H1 (cell line): ENCODE results near the gene NHSL2. TPM values are rescaled to one million over a fixed set of nuclear protein-coding genes. Genes with fewer than 3 reads are reported as not detected.

Experiments used
- ATF3 ChIP-seq: IDR thresholded peaks from 2 replicates; pipeline ENCODE4 v1.6.1; 2011; ENCODE audit warnings: low read depth, mild to moderate bottlenecking, low read length; ENCODE audit not compliant: insufficient read depth
- BACH1 ChIP-seq: IDR thresholded peaks from 2 replicates; pipeline ENCODE4 v1.6.1; 2012; ENCODE audit warnings: low read length, improper control_type of control experiment
- CHD2 ChIP-seq: IDR thresholded peaks from 2 replicates; pipeline ENCODE4 v1.6.1; 2012; ENCODE audit warnings: low read length, improper control_type of control experiment
- CHD7 ChIP-seq: fragments of 300-600 bp; sonication (generic); IDR thresholded peaks from 2 replicates; pipeline ENCODE4 v1.7.1; 2012; ENCODE audit warnings: low read length, moderate library complexity, mild to moderate bottlenecking, inconsistent platforms; ENCODE audit not compliant: insufficient replicate concordance
- GTF2F1 ChIP-seq: IDR thresholded peaks from 2 replicates; pipeline ENCODE4 v1.6.1; 2012; ENCODE audit warnings: low read depth, low read length, improper control_type of control experiment, borderline replicate concordance
- POLR2A ChIP-seq, 2 experiments: IDR thresholded peaks; 1 replicate in 1 of 2; 2 replicates in 1 of 2; pipeline ENCODE4 v1.6.1; 2011; ENCODE audit warnings: low read depth in 2 of 2, low read length in 2 of 2, mild to moderate bottlenecking in 2 of 2; ENCODE audit errors: control extremely low read depth in 1 of 2
- SP4 ChIP-seq: IDR thresholded peaks from 2 replicates; pipeline ENCODE4 v1.6.1; 2012; ENCODE audit warnings: low read length, inconsistent platforms
- SRF ChIP-seq: IDR thresholded peaks from 2 replicates; pipeline ENCODE4 v1.6.1; 2011; ENCODE audit warnings: mild to moderate bottlenecking, low read depth, low read length, moderate library complexity
- polyA plus RNA-seq, 7 experiments: library from polyadenylated mRNA; depleted of rRNA in 3 of 7; stranded (reverse) in 5 of 7; unstranded in 2 of 7; fragments of >200 nt in 5 of 7; fragments of 200-250 nt in 2 of 7; gene quantifications; 1 replicate in 5 of 7; 2 replicates in 1 of 7; 4 replicates in 1 of 7; pipeline versions ENCODE4 v1.2.1 to v1.2.3, GENCODE V29; 2011 to 2013; ENCODE audit warnings: missing spikeins in 2 of 7, mixed read lengths in 2 of 7
- total RNA-seq: library from RNA; stranded (reverse); fragmentation: NEBNext Ultra II Directional; extraction: Animal tissue kit (Norgen Biotek cat#: 25700); gene quantifications from 2 replicates; pipeline ENCODE4 v1.2.1, GENCODE V29; 2021

Gene NHSL2
- total and polyA plus RNA-seq, 2 of the 8 experiments (the other 6 are each of a cell fraction or from before 2014, with no cell fraction given), result 3.7 to 7.2 TPM

DNA sequence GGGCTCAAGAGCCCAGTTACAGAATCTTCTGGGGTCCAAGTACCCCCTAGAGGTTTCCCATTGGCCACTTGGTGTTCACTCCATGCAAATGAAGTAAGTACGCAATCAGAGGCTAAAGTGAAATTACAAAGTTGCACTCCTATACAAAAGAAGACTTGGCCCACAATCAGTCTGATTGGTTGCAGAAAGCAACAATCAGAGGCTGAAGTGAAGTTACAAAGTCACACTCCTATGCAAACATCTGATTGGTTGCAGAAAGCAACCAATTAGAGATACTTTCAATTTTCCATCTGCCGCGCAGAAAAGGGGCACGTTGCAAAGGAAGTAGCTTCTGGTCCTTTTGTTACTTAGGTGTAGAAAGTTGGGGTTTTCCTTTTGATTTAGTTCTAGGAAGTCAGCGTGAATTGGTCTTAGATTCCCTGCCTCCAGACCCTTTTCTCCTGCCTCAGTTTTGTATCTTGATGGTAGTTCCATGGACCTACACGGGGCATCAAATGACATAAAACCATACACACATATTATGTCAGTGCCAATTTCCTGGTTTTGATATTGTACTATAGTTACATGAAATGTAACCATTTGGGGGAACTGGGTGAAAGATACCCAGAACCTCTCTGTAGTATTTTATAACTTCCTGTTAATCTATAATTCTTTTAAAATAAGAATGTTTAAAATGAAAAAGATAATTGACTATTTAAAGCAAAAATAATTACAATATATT, 258.5 kb downstream of the NHSL2 start (continued):
- TF ChIP-seq CHD7 (no peak), SRF (no peak), SP4 (no peak), ATF3 (no peak), POLR2A (IDR thresholded peaks at IDR 0.05; ENCODE audit: control extremely low read depth in 1 of 2, low read depth in 2 of 2, low read length in 2 of 2) (no peak), CHD2 (no peak), BACH1 (no peak), GTF2F1 (no peak)
